H7 (cell line): Measurements from ENCODE around the gene ADGRB2. TPM values are rescaled to one million over a fixed set of nuclear protein-coding genes. Genes with fewer than 3 reads are reported as not detected.
A peak's percentile ranks its signal among the peaks of the same experiment; 100 is the strongest.

Experiments used
- DNase-seq: peaks from one replicate; pipeline ENCODE4 v3.0.0; 2012
- H3K27me3 ChIP-seq: 2 replicates; pipeline ENCODE4 v1.6.0; 2011; ENCODE audit warnings: mild to moderate bottlenecking, low read length; ENCODE audit not compliant: control insufficient read depth, insufficient read depth
- H3K36me3 ChIP-seq: replicated peaks from 2 replicates; pipeline ENCODE4 v1.5.1; 2011; ENCODE audit warnings: low read length; ENCODE audit not compliant: control insufficient read depth, insufficient read depth
- H3K4me3 ChIP-seq: 2 replicates; pipeline ENCODE4 v1.5.1; 2011; ENCODE audit warnings: low read depth, mild to moderate bottlenecking, control low read depth, low read length, moderate library complexity; ENCODE audit not compliant: insufficient read depth
- total RNA-seq: library from RNA; depleted of rRNA; stranded (reverse); fragments of >200 nt; shearing (Covaris generic); gene quantifications from 2 replicates; pipeline ENCODE4 v1.2.3, GENCODE V29; 2014

Gene ADGRB2
- total RNA-seq, 1 experiment from 2014 or later, result 39.8 TPM

DNA sequence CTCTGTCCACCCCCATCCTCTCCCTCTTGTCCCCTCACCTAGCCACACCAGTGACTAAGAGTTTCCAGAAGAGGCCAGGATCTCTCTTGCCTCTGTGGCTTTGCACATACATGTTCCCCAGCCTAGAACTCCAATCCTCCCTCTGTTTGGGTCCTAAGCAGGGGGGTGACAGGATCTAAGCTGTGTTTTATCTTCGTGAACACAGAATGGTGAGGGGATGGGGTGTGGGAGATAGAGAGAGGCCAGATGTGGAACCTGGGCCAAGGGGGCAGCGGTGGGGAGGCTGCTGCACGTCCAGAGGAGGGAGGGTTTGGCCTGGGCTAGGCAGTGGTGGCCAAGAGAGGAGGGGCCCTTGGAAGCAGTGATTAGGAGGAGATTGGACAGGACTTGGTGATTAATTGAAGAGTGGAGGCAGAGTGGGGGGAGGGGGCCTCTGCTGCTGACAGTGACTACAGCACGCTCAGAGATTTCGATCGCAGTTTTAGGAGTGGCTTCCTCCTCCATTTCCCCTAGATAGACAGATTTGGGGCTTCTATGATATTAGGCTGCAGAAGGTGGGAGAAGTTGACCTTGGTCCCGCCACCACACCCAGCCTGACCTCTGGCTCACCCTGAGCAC lies 17.1 kb upstream of the ADGRB2 start:
- DNase-seq, result no peak
- H3K4me3 ChIP-seq, result no peak overlapping the region
- H3K27me3 ChIP-seq, result no peaks in the 10 kb centered on the region

GRCh38 chr1:31780632-31781031 lies 16.5 kb upstream of the ADGRB2 start:
- Histone ChIP-seq H3K36me3 (no peaks in the 10 kb centered on the region), H3K27me3 (no peaks in the 10 kb centered on the region), H3K4me3 (no peak overlapping the region)
- no peak for DNase-seq

More for the DNA sequence above, 17.1 kb upstream of the ADGRB2 start:
- no peaks in the 10 kb centered on the region for H3K36me3 ChIP-seq

DNA sequence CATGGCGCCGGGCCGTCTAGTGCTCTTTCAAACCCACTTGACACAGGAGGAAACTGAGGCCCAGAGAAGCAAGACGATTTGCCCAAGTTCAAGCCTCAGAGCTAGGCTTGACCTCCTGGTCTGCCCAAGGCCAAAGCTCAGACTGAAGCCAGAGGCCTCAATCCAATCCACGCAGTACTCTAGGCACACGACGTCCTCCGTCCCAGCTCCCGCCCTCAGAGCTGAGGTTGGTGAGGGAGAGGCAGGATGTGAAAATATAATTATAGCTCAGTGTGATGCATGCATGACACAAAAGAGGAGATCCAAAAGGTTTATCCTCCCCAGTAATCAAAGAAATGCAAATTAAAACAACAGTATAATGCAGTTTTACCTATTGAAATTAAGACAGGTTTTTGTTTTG lies 15.5 kb upstream of the ADGRB2 start:
- no peak overlapping the region for H3K4me3 ChIP-seq

GRCh38 chr1:31778763-31779488 lies 14.8 kb upstream of the ADGRB2 start:
- no peak for DNase-seq
- H3K4me3 ChIP-seq, result no peak overlapping the region
- peaks cover 5% of the 10 kb centered on the region; the same call in 1 of the 2 replicates for H3K27me3 ChIP-seq
- H3K36me3 ChIP-seq, result no peaks in the 10 kb centered on the region

More for the DNA sequence above, 15.5 kb upstream of the ADGRB2 start:
- DNase-seq, result no peak
- Histone ChIP-seq H3K27me3 (no peaks in the 10 kb centered on the region; the same call in 1 of the 2 replicates), H3K36me3 (no peaks in the 10 kb centered on the region)

GRCh38 chr1:31776516-31776915 lies 12.4 kb upstream of the ADGRB2 start:
- Histone ChIP-seq H3K4me3 (no peak overlapping the region), H3K27me3 (peaks cover 29% of the 10 kb centered on the region), H3K36me3 (no peaks in the 10 kb centered on the region)
- DNase-seq, result no peak

DNA sequence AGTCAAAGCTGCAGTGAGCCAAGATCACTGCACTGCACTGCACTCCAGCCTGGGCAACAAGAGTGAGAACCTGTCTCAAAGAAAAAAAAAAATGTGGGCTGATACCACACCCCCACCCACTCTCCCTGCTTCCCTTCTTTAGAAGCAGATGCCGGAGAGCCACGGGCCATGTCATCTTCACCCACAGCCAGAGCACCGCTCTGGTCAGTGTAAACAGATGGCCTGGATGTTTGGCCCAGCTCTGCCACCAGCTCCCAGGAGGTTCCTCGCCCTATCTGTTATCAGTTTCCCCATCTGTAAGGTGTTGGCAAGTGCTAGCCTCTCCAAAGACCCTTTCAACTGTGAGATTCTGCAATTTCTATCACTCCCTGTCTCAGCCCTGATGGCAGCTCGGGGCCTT lies 11.9 kb upstream of the ADGRB2 start:
- H3K27me3 ChIP-seq, result peaks cover 32% of the 10 kb centered on the region
- no peak overlapping the region for H3K4me3 ChIP-seq
- no peaks in the 10 kb centered on the region for H3K36me3 ChIP-seq
- no peak for DNase-seq

GRCh38 chr1:31775210-31775999 lies 11.3 kb upstream of the ADGRB2 start:
- H3K27me3 ChIP-seq, result peaks cover 34% of the 10 kb centered on the region

GRCh38 chr1:31774495-31774894 lies 10.4 kb upstream of the ADGRB2 start:
- Histone ChIP-seq H3K27me3 (peaks cover 35% of the 10 kb centered on the region), H3K36me3 (no peaks in the 10 kb centered on the region)

More at GRCh38 chr1:31775210-31775999, 11.3 kb upstream of the ADGRB2 start:
- no peaks in the 10 kb centered on the region for H3K36me3 ChIP-seq
- DNase-seq, result no peak
- no peak overlapping the region for H3K4me3 ChIP-seq

GRCh38 chr1:31773861-31774260 lies 9.7 kb upstream of the ADGRB2 start:
- H3K36me3 ChIP-seq, result no peaks in the 10 kb centered on the region
- H3K27me3 ChIP-seq, result peaks cover 35% of the 10 kb centered on the region

More at GRCh38 chr1:31774495-31774894, 10.4 kb upstream of the ADGRB2 start:
- DNase-seq, result no peak
- H3K4me3 ChIP-seq, result no peak overlapping the region

DNA sequence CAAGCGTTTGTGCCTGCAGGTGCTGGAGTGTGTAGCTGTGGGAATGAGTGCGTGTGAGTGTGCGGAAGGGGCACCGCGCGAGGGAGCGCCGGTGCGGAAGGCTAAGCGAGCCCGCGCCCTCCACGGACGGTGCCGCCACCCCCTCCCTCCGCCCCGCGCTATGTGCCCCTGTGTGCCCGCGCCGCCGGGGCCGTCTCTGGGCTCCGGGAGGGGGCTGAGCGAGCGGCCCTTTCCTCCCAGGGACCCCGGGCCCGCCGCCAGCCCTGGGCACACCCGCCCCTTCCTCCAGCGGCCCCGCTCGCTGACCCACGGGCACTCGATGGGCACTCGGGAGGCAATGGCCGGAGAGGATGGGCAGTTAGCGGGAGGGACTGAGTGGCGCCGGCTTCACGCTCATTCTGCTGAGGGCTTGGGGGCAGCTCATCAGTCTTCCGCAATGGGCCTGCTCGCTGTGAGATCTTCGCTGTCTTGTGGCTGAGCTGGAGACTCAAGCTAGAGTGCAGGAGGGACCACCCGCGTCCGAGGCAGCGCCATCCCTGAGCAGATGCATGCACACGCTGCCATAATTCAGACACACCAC lies 8.6 kb upstream of the ADGRB2 start:
- Histone ChIP-seq H3K36me3 (no peaks in the 10 kb centered on the region), H3K27me3 (peaks cover 35% of the 10 kb centered on the region), H3K4me3 (peak overlapping the region; percentile 37; the same call in 1 of the 2 replicates)
- peak; percentile 80 for DNase-seq

More at GRCh38 chr1:31773861-31774260, 9.7 kb upstream of the ADGRB2 start:
- H3K4me3 ChIP-seq, result no peak overlapping the region
- DNase-seq, result no peak

DNA sequence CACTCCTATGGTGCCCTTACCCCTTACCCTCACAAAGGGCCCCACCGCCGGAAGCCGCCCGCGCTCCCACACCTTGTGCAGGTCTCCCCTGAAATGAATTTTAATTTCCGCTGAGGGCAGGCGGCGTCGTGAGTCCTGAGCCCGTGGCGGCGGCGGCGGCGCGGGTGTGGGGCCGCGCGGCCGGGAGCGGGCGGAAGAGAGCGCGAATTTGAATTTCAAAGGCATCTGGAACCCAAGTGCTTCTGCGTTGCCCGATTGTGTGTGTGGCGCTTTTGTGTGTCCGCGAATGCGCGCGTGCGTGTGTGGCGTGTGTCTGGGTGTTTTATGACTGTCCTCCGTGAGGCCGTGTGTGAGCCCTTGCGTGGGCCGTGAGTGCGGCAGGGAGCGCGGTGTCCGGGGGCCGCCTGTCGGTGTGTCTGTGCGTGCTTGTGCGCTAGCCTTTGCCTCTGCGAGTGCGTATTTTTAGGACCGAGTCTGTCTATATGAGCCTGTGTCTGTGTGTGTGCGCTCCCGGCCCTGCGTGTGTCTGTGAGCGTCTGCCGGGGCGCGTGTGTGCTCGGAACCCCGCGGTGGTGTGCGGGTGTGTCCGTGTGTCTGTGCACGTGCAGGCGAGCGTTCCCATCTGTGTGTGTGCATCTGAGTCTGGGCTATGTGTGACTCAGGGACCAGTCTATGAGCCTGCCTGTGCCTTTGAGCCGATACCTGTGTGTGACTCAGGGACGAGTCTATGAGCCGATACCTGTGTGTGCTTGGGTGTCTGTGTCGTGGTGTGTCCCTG lies 7.9 kb upstream of the ADGRB2 start:
- Histone ChIP-seq H3K27me3 (peaks cover 35% of the 10 kb centered on the region), H3K4me3 (peak overlapping the region; percentile 37), H3K36me3 (no peaks in the 10 kb centered on the region)
- peak; percentile 75 for DNase-seq

DNA sequence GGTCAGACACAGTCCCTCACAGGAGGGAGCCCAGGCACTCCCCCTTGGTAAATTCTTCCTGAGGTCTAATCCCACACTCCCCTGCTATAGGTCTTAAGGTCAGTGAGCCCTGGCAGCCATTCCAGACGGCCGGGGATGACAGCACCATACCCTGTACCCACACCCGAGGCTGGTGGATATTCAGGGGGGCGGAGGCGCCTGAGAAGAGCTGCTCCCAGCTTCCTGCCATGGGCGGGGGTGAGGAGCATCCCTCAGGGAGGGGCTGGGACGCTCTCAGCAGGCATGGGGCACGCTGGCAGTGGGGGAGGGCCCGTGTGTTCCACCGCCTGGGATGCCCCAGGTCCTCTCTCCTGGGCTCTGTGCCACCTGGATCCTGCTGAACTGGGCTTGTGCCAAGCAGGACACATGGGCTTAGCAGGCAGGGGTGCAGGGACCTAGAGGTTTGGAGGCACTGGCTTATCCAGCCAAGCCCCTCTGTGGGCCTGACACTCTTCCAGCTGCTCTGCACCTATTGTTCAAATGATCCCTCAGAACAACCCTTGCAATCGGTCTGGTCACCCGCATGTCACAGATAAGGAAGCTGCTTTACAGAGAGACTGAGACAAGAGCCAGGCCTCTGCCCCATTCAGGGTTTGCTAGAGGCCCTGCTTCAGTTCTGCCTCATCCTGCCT lies 5.7 kb upstream of the ADGRB2 start:
- Histone ChIP-seq H3K27me3 (peaks cover 37% of the 10 kb centered on the region), H3K36me3 (no peaks in the 10 kb centered on the region), H3K4me3 (no peak overlapping the region)
- DNase-seq, result no peak

- DNase-seq, result no peak
- H3K36me3 ChIP-seq, result no peaks in the 10 kb centered on the region
- H3K4me3 ChIP-seq, result no peak overlapping the region
- peaks cover 40% of the 10 kb centered on the region for H3K27me3 ChIP-seq
These were observed 5.0 kb upstream of the ADGRB2 start for GRCh38 chr1:31768939-31769704.
